HG03097 (cell line): ENCODE data around the gene ETV7.
A peak's percentile ranks its signal among the peaks of the same experiment; 100 is the strongest.
"Not testable (repeated sequence)": the region's sequence is repeated elsewhere in the genome, so short reads cannot be mapped to it uniquely, and the experiment has no call there.

ENCODE experiments used
- ATAC-seq: cut with Tn5 transposase; IDR thresholded peaks from one replicate; pipeline ENCODE4 v1.9.1; 2021; ENCODE audit not compliant: unreplicated experiment, low FRiP score

ETV7 gene

GRCh38 chr6:36387440-36388303 is at the start of gene ETV7:
Gene ETV7, minus strand, starts transcription at chr6:36387669. Its CDS starts 128 bp downstream, at chr6:36387541.
- ATAC-seq = no peak

DNA sequence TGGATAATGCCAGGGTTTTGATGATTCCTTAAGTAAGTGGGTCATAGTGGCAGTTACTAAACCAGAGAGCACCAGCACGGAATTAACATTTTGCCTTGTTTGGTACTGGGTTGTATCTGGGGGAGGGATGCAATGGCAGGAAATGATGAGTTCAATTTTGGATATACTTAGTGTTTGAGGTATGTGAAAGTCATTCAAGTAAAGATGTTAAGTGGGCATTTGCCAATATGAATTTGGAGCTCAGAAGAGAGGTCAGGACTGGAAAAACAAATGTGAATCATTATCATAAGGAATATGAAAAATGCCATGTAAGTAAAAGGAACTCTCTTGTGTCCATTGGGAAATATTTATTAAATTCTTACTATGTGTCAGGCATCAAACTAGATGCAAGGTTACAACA is 49.0 kb upstream of the ETV7 start:
- ATAC-seq = no peak

GRCh38 chr6:36432151-36432671 is 44.7 kb upstream of the ETV7 start:
- no peak for ATAC-seq

GRCh38 chr6:36431197-36431596 is 43.7 kb upstream of the ETV7 start:
- no peak for ATAC-seq

DNA sequence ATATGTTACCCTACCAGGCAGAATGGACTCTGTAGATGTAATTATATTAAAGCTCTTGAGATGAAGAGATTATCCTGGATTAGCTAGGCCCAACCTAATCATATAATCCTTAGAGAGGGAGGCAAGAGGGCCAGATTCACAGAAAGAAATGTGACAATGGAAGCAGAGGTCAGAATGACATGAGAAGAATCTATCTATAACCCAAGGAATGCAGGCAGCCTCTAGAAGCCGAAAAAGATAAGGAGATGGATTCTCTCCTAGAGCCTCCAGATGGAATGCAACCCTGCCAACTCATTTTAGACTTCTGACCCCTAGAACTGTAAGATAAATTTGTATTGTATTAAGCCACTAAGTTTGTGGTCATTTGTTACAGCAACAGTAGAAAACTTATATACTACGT is 42.9 kb upstream of the ETV7 start:
- no peak for ATAC-seq

- ATAC-seq = no peak
Measured at GRCh38 chr6:36428911-36429310, 41.4 kb upstream of the ETV7 start.

GRCh38 chr6:36426622-36427021 is 39.2 kb upstream of the ETV7 start:
- no peak for ATAC-seq

- ATAC-seq = peak; percentile 89
Measured at GRCh38 chr6:36423101-36423824, 35.8 kb upstream of the ETV7 start.

GRCh38 chr6:36422714-36423100 is 35.2 kb upstream of the ETV7 start:
- no peak for ATAC-seq

- ATAC-seq = no peak
Measured at GRCh38 chr6:36419310-36419709, 31.8 kb upstream of the ETV7 start.

DNA sequence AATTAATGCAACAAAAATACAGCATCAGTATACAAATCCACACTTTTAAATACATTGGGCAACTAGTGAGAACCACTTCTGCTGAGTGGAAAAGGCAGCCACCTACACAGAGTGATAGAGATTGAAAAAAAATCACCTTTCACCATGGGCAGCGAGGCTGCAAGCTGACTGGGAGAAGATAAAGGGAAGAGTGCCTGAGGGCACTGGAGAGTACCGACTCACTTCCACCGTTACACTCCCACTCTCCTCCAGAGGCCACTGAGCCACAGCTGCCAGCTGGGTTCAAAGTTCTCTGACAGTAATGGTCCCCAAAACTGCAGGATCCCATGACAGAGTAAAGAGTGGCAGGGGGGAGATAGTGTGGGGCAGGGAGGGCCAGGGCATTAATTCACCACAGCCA is 31.1 kb upstream of the ETV7 start:
- ATAC-seq = no peak

DNA sequence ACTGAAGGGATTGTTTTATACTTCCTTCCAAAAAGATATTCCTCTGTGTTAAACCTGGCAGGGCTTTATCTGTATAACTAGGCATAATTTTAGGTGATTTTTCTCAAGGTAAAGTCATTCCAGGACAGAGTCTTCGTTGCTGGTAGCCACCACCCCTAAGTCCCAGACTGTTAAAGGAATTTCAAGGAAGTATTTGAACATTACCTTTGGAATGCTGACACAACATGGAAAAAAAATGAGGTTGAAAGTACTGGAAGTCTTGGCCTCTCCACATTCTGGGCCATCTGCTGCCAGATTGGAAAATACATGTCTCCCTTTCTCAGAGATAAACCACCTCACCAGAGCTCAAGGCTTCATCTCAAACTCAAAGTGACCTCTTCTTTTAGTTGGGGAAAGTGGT is 27.0 kb upstream of the ETV7 start:
- ATAC-seq = no peak

DNA sequence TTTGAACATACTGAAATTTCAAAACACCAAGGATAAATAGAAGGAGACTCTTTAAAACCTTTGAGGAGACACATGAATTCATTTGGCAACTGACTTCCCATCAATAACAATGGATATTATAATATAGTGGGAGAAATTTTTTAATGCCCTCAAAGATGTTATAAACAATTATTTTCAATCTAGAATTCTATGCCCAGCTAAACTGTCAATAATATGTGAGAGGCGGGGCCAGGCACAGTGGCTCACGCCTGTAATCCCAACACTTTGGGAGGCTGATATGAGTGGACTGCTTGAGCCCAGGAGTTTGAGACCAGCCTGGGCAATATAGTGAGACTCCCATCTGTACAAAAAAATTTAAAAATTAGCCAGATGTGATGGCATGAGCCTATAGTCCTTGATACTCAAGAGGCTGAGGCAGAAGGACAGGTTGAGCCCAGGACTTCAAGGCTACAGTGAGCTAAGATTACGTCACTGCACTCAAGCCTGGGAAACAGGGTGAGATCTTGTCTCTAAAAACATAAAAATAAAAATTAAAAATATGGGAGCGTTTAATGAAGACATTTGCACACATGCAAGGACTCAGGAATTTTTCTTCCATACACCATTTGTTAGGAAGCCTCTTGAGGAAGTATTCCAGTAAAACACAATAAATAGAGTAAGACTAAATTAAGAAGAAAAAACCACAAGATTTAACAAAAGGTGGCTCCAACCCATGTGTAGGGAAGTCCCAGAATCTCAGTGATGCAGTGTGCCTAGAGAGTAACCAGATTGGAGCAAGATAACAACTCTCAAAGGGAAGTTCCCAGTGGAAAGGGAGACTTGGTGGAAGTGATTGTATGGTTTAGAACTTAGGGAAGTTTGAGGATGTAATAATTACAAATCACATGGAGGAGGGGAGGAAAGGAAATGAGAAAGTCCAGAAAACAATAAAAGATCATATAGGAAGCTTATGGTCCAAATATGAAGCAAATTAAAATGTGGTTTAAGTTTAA is 26.3 kb upstream of the ETV7 start:
- ATAC-seq = no peak

DNA sequence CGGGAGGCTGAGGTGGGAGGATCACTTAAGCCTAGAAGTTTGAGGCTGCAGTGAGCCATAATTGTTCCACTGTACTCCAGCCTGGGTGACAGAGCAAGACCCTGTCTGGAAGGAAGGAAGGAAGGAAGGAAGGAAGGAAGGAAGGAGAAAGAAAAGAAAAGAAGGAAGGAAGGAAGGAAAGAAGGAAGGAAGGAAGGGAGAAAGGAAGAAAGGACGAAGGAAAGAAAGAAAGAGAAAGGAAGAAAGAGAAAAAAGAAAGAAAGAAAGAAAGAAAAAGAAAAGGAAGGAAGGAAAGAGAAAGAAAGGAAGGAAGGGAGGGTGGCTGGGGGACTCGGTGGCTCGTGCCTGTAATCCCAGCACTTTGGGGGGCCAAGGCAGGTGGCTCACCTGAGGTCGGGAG is 22.2 kb upstream of the ETV7 start:
- not testable (repeated sequence) for ATAC-seq

DNA sequence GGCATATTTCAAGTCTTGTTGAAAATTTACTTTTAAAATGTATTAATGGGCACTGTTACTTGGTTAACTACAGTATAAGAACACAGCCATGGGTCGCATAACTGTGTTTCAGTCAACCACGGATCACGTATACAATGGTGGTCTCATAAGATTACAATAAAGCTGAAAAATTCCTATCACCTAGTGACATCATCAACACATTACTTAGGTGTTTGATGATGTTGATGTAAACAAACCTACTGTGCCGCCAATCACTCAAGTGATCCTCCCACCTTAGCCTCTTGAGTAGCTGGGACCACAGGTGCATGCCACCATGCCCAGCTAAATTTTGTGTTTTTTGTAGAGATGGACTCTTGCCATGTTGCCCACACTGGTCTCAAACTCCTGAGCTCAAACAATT is 16.7 kb upstream of the ETV7 start:
- no peak for ATAC-seq

DNA sequence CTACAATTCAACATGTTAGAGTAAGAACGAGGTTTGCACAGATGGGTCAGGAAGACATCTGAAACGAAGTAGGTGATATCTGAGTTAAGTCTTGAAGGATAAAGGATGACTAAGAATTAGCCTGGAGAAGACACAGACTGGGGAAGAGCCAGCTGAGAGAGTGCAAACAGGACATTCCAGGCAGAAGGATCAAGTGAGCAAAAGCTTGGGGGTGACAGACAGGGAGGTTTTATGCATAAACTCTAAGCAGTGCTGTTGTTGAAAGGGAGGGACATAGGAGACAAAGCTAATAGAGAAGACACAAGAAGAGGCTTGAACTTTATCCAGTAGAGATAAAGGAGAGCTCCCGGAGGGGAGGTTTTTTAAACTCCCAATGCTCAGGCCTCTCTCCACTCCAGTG is 15.0 kb upstream of the ETV7 start:
- ATAC-seq = no peak

- no peak for ATAC-seq
Measured at GRCh38 chr6:36399970-36400369, 12.5 kb upstream of the ETV7 start.

DNA sequence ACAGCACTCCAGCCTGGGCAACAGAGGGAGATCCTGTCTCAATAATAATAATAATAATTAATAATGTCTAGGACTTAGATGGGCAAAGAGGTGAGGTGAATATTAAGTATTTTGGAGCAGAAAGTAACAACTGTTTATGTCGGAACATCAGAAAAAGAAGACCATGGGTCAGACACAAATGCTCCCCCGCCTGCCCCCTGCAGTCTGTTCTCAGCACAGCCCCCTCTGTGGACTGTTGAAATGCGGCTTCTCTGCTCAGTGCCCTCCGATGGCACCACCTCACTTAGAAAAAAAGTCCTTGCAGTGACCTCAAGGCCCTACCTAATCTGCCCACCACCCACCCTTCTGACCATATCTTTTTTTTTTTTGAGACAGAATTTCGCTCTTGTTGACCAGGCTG is 5.2 kb upstream of the ETV7 start:
- no peak for ATAC-seq

- no peak for ATAC-seq
Measured at GRCh38 chr6:36389353-36389752, 1.9 kb upstream of the ETV7 start.
